ENCODE data around the gene PIGH. TPM values are rescaled to one million over a fixed set of nuclear protein-coding genes. Genes with fewer than 3 reads are reported as not detected.
"Not testable (repeated sequence)": the region's sequence is repeated elsewhere in the genome, so short reads cannot be mapped to it uniquely, and the experiment has no call there.

The PIGH gene
- total RNA-seq, 1 experiment from 2014 or later, result 112 TPM

DNA sequence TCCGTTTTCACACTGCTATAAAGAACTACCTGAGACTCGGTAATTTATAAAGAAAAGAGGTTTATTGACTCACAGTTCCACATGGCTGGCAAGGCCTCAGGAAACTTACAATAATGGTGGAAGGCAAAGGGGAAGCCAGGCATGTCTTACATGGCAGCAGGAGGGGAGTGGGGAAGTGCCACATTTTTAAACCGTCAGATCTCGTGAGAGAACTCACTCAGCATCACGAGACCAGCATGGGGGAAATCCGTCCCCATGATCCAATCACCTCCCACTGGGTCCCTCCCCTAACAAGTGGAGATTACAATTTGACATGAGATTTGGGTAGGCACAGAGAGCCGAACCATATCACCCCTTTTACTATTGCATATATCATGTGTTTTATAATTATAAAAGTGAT is 2.0 kb upstream of the PIGH start:
- Histone ChIP-seq H3K9me3 (ENCODE audit: low read length) (no peaks in the 10 kb centered on the region), H3K4me2 (ENCODE audit: low read depth, low read length, poor library complexity, severe bottlenecking) (peak overlapping the region; percentile 55), H3K36me3 (ENCODE audit: insufficient read depth, low read length) (no peaks in the 10 kb centered on the region), H3K4me1 (ENCODE audit: low read length) (peaks cover 38% of the 10 kb centered on the region), H3K27me3 (ENCODE audit: low read length) (no peaks in the 10 kb centered on the region), H4K20me1 (ENCODE audit: insufficient read depth, low read depth, low read length) (no peaks in the 10 kb centered on the region), H2AFZ (ENCODE audit: low read length) (peak overlapping the region; percentile 21; the same call in 1 of the 2 replicates), H3K4me3 (ENCODE audit: low read length) (no peak overlapping the region), H3K79me2 (ENCODE audit: low read length) (peaks cover 29% of the 10 kb centered on the region), H3K9me2 (replicated peaks; ENCODE audit: insufficient read depth, low read length) (no peaks in the 10 kb centered on the region), H3K9ac (ENCODE audit: low read length) (no peak overlapping the region), H3K27ac (ENCODE audit: low read length) (no peak overlapping the region)
- no peak for DNase-seq

DNA sequence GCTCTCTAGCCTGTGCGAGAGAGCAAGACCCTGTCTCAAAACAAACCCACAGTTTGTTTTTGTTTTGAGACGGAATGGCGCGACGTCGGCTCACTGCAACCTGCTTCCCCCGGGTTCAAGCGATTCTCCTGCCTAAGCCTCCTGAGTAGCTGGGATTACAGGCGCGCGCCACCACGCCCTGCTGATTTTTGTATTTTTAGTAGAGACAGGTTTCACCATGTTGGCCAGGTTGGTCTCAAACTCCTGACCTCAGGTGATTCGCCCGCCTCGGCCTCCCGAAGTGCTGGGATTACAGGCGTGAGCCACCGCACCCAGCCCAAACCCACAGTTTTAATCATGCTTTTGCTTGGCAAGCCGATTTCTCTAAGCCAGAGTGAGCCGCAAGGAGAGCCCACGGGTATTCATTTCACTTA is 500 bp upstream of the PIGH start:
- H4K20me1 ChIP-seq (ENCODE audit: insufficient read depth, low read depth, low read length); H3K9me2 ChIP-seq (replicated peaks; ENCODE audit: insufficient read depth, low read length); H3K9me3 ChIP-seq (ENCODE audit: low read length); H3K27ac ChIP-seq (ENCODE audit: low read length); H3K36me3 ChIP-seq (ENCODE audit: insufficient read depth, low read length); H3K27me3 ChIP-seq (ENCODE audit: low read length); DNase-seq: not testable (repeated sequence)
- H3K4me2 ChIP-seq (ENCODE audit: low read depth, low read length, poor library complexity, severe bottlenecking), result peak overlapping the region; percentile 82
- peaks cover 42% of the 10 kb centered on the region for H3K79me2 ChIP-seq (ENCODE audit: low read length)
- H3K4me1 ChIP-seq (ENCODE audit: low read length), result peaks cover 38% of the 10 kb centered on the region
- H3K4me3 ChIP-seq (ENCODE audit: low read length), result peak overlapping the region; percentile 86
- peak overlapping the region; percentile 82 for H3K9ac ChIP-seq (ENCODE audit: low read length)
- H2AFZ ChIP-seq (ENCODE audit: low read length), result peak overlapping the region; percentile 74; the same call in 1 of the 2 replicates

DNA sequence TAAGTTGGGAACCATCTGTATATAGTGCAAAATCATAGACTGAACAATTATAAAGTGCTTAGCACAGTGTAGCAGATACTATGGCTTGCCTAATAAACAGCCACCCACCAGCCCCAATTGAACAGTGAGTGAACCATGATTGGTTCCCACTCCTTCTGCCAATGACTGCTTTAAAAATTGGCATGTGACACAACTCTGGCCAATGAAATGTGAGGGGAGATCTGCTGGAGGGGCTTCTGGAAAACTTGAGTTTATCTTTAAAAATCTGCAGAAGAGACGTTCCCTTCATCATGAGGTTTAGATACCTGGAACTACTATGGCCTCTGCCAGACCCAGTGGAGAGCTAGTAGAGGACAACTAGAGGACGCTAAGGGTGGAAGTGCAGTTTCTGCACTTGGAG is 4.7 kb downstream of the PIGH start:
- Histone ChIP-seq H3K9me3 (ENCODE audit: low read length) (no peaks in the 10 kb centered on the region), H3K9me2 (replicated peaks; ENCODE audit: insufficient read depth, low read length) (no peaks in the 10 kb centered on the region), H2AFZ (ENCODE audit: low read length) (no peak overlapping the region), H3K4me3 (ENCODE audit: low read length) (no peak overlapping the region), H3K79me2 (ENCODE audit: low read length) (peaks cover 47% of the 10 kb centered on the region), H4K20me1 (ENCODE audit: insufficient read depth, low read depth, low read length) (no peaks in the 10 kb centered on the region), H3K9ac (ENCODE audit: low read length) (no peak overlapping the region), H3K27ac (ENCODE audit: low read length) (no peak overlapping the region), H3K27me3 (ENCODE audit: low read length) (no peaks in the 10 kb centered on the region), H3K4me2 (ENCODE audit: low read depth, low read length, poor library complexity, severe bottlenecking) (no peak overlapping the region), H3K4me1 (ENCODE audit: low read length) (peaks cover 17% of the 10 kb centered on the region), H3K36me3 (ENCODE audit: insufficient read depth, low read length) (peaks cover 19% of the 10 kb centered on the region; the same call in 1 of the 2 replicates)
- DNase-seq, result no peak

DNA sequence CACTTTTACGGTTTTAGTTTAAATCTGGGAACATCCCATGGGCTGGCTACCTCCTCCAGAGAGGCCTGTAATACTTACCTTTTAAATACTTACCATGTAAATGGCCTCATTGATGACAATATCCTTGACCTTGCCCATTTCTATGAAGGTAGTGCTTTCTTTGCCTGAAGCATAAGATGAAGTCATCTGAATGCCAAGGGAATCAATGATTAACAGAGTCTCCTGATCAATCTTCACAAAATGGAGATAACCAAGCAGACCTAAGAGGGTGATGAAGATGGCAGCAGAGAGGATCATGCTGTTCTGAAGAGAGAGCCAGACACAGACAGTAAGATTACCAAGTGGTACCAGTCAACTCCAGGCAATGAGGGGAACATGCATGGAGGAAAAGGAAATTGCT is 6.4 kb downstream of the PIGH start:
- not testable (repeated sequence) for H2AFZ ChIP-seq (ENCODE audit: low read length); H3K4me2 ChIP-seq (ENCODE audit: low read depth, low read length, poor library complexity, severe bottlenecking)
- H3K36me3 ChIP-seq (ENCODE audit: insufficient read depth, low read length), result peaks cover 32% of the 10 kb centered on the region

DNA sequence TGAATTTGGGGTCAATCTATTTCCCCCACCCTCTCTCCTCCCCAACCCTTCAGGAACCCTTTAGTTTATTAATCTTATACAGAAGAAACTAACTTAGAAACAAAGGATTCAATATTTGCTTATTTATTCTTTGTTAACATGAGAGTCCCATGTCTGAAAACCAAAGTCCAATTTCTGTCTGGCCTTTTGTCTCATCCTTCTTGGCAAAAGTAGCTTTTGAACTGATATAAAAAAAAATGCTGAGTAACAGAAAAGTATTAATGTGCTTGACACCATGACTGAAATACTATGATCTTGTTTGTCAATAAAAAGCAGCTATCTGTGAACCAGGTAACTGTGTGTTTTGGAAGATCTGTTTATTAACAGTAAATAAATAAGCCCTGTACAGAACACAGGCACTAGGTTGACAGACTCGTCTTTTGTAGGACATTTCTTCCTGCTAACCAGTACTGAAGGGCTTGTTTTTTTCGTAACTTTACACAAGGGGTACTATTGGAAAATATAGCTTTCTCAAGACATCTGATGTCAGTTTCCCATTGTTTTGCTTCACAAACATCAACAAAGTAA is 10.8 kb downstream of the PIGH start:
- no peak for DNase-seq
- no peaks in the 10 kb centered on the region for H3K27me3 ChIP-seq (ENCODE audit: low read length)
- no peaks in the 10 kb centered on the region for H3K4me1 ChIP-seq (ENCODE audit: low read length)
- no peak overlapping the region for H3K27ac ChIP-seq (ENCODE audit: low read length)
- H3K79me2 ChIP-seq (ENCODE audit: low read length), result no peaks in the 10 kb centered on the region
- peaks cover 34% of the 10 kb centered on the region for H3K36me3 ChIP-seq (ENCODE audit: insufficient read depth, low read length)
- no peaks in the 10 kb centered on the region for H4K20me1 ChIP-seq (ENCODE audit: insufficient read depth, low read depth, low read length)
- no peak overlapping the region for H3K9ac ChIP-seq (ENCODE audit: low read length)
- H3K4me3 ChIP-seq (ENCODE audit: low read length), result no peak overlapping the region
- H3K9me3 ChIP-seq (ENCODE audit: low read length), result no peaks in the 10 kb centered on the region
- no peaks in the 10 kb centered on the region for H3K9me2 ChIP-seq (replicated peaks; ENCODE audit: insufficient read depth, low read length)
- no peak overlapping the region for H3K4me2 ChIP-seq (ENCODE audit: low read depth, low read length, poor library complexity, severe bottlenecking)
- H2AFZ ChIP-seq (ENCODE audit: low read length), result no peak overlapping the region

More for the DNA sequence above, 6.4 kb downstream of the PIGH start:
- H3K4me1 ChIP-seq (ENCODE audit: low read length); H3K27me3 ChIP-seq (ENCODE audit: low read length); H3K4me3 ChIP-seq (ENCODE audit: low read length); H3K9me2 ChIP-seq (replicated peaks; ENCODE audit: insufficient read depth, low read length); DNase-seq; H3K9me3 ChIP-seq (ENCODE audit: low read length); H4K20me1 ChIP-seq (ENCODE audit: insufficient read depth, low read depth, low read length); H3K27ac ChIP-seq (ENCODE audit: low read length); H3K9ac ChIP-seq (ENCODE audit: low read length): not testable (repeated sequence)
- peaks cover 34% of the 10 kb centered on the region for H3K79me2 ChIP-seq (ENCODE audit: low read length)

DNA sequence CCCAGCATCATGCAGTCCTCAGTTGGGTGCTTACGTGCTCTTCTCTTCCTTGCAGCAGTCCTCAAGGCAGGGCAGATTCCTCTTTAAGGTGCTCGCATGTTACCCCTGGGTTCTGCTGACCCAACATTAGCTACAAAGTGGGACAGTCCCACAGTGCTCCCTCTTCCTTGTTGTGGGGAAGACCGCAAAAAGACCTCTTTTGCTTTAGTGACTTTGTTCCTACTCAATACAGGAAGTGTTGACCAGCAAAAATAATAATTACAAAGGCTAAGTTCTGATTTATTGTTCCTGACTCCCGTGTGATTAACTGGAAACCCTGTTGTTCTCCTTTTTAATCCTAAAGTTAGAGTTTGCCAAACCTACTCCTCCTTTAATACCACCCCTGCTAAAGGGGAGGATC is 13.7 kb downstream of the PIGH start:
- Histone ChIP-seq H3K4me3 (ENCODE audit: low read length) (no peak overlapping the region), H3K36me3 (ENCODE audit: insufficient read depth, low read length) (peaks cover 20% of the 10 kb centered on the region), H2AFZ (ENCODE audit: low read length) (no peak overlapping the region), H3K79me2 (ENCODE audit: low read length) (no peaks in the 10 kb centered on the region), H4K20me1 (ENCODE audit: insufficient read depth, low read depth, low read length) (no peaks in the 10 kb centered on the region), H3K9me3 (ENCODE audit: low read length) (no peaks in the 10 kb centered on the region), H3K4me2 (ENCODE audit: low read depth, low read length, poor library complexity, severe bottlenecking) (no peak overlapping the region), H3K27me3 (ENCODE audit: low read length) (no peaks in the 10 kb centered on the region), H3K4me1 (ENCODE audit: low read length) (no peaks in the 10 kb centered on the region), H3K9ac (ENCODE audit: low read length) (no peak overlapping the region), H3K9me2 (replicated peaks; ENCODE audit: insufficient read depth, low read length) (no peaks in the 10 kb centered on the region), H3K27ac (ENCODE audit: low read length) (no peak overlapping the region)
- DNase-seq, result no peak

DNA sequence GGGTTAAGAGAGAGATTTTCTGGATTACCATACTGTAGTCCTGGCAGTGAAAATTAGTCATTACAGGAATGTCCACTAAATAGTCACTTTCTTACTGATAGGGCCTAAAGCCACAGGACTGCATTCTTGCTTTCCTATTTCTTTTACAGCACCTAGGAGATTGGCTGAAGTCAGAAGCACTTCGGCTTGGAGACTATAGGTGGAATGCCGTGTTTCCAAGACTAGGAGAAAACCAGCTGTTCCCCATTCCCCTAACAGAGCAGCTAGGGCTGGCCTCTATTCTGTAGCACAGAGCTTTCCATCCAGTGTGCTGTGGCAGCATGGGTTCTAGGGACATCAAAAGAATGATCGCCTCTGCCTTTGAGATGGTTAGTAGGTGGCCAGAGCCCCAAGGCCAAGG is 15.1 kb downstream of the PIGH start:
- DNase-seq, result no peak
- H4K20me1 ChIP-seq (ENCODE audit: insufficient read depth, low read depth, low read length), result no peaks in the 10 kb centered on the region

DNA sequence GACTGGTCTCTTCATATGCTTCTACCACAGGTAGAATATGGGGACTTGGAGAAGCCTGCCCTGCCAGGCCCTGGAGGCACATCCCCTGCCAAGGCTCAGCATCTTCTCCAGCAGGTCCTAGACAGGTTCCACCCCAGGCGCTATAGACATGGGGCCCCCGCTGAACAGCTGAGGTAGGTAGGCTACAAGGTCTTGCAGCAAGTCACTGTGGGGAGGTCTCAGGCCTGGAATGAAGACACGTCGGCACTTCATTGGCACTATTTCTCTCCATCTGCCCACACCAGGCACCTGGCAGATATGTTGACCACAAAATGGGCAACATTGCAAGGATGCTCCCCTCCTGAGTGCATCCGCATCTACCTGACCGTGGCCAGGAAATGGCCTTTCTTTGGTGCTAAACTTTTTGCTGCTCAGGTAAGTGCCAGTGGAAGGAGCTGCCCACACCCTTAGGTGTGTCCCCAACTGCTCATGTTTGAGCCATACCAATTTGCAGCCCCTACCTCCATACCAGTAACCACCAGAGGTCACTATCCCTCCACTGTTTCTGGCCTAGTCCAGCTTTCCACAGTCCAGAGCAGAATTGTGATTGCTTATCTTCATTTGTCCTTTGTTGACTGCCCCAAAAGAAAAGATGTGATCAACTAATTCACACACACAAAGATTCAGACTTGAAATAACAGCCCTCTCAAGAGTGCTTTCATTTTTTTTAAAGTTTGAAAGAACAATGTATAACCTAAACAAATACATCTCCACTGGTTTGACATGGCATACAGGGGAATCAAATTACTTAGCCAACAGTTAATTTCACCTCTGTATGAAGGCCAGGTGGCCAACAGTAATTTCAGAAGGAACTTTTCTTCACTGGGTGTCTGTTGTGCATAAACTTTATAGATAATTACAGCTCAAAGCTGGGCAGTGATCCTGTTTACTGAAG is 16.1 kb downstream of the PIGH start:
- H3K4me1 ChIP-seq (ENCODE audit: low read length), result no peaks in the 10 kb centered on the region
- no peaks in the 10 kb centered on the region for H3K9me2 ChIP-seq (replicated peaks; ENCODE audit: insufficient read depth, low read length)
- H2AFZ ChIP-seq (ENCODE audit: low read length), result no peak overlapping the region
- H3K4me3 ChIP-seq (ENCODE audit: low read length), result no peak overlapping the region
- no peak overlapping the region for H3K27ac ChIP-seq (ENCODE audit: low read length)
- H3K9ac ChIP-seq (ENCODE audit: low read length), result no peak overlapping the region
- no peaks in the 10 kb centered on the region for H3K27me3 ChIP-seq (ENCODE audit: low read length)
- DNase-seq, result peak; percentile 85
- no peaks in the 10 kb centered on the region for H3K79me2 ChIP-seq (ENCODE audit: low read length)
- no peaks in the 10 kb centered on the region for H4K20me1 ChIP-seq (ENCODE audit: insufficient read depth, low read depth, low read length)
- H3K36me3 ChIP-seq (ENCODE audit: insufficient read depth, low read length), result peaks cover 5% of the 10 kb centered on the region; the same call in 1 of the 2 replicates
- no peaks in the 10 kb centered on the region for H3K9me3 ChIP-seq (ENCODE audit: low read length)
- no peak overlapping the region for H3K4me2 ChIP-seq (ENCODE audit: low read depth, low read length, poor library complexity, severe bottlenecking)

More for the DNA sequence above, 15.1 kb downstream of the PIGH start:
- Histone ChIP-seq H3K9me2 (replicated peaks; ENCODE audit: insufficient read depth, low read length) (no peaks in the 10 kb centered on the region), H2AFZ (ENCODE audit: low read length) (no peak overlapping the region), H3K9me3 (ENCODE audit: low read length) (no peaks in the 10 kb centered on the region), H3K4me2 (ENCODE audit: low read depth, low read length, poor library complexity, severe bottlenecking) (no peak overlapping the region), H3K36me3 (ENCODE audit: insufficient read depth, low read length) (peaks cover 15% of the 10 kb centered on the region), H3K27ac (ENCODE audit: low read length) (no peak overlapping the region), H3K27me3 (ENCODE audit: low read length) (no peaks in the 10 kb centered on the region), H3K4me1 (ENCODE audit: low read length) (no peaks in the 10 kb centered on the region), H3K9ac (ENCODE audit: low read length) (no peak overlapping the region), H3K79me2 (ENCODE audit: low read length) (no peaks in the 10 kb centered on the region), H3K4me3 (ENCODE audit: low read length) (no peak overlapping the region)

Data from Karpas-422 (cell line).